ENCODE results near the gene ALPI.

Gene ALPI

GRCh38 chr2:232454630-232455029 lies 1.3 kb upstream of the ALPI start:
- H3K9ac ChIP-seq (ENCODE audit: low read depth, low read length), result no peak overlapping the region
- H3K9me3 ChIP-seq (ENCODE audit: insufficient read depth, low read length, severe bottlenecking), result no peaks in the 10 kb centered on the region
- H2AFZ ChIP-seq (ENCODE audit: low read depth, low read length), result no peak overlapping the region
- no peak overlapping the region for H3K4me2 ChIP-seq (ENCODE audit: insufficient read depth, low read length)
- peaks cover 9% of the 10 kb centered on the region for H4K20me1 ChIP-seq (ENCODE audit: insufficient read depth, low read length)
- no peaks in the 10 kb centered on the region for H3K36me3 ChIP-seq (ENCODE audit: insufficient read depth, low read length)
- no peak overlapping the region for H3K27ac ChIP-seq (ENCODE audit: low read length)
- H3K27me3 ChIP-seq (ENCODE audit: insufficient read depth, low read length, poor library complexity), result peaks cover 7% of the 10 kb centered on the region
- TF ChIP-seq EZH2 (IDR thresholded peaks at IDR 0.05; ENCODE audit: borderline replicate concordance, low read depth, low read length, severe bottlenecking), result no peak
- H3K4me3 ChIP-seq (ENCODE audit: low read depth in 1 of 2, low read length in 2 of 2), result no peak overlapping the region
- no peaks in the 10 kb centered on the region for H3K4me1 ChIP-seq (ENCODE audit: insufficient read depth, low read length)
- DNase-seq (no peak), ATAC-seq (ENCODE audit: insufficient read depth, low read depth) (no peak)
- H3K79me2 ChIP-seq (ENCODE audit: insufficient read depth, low read length), result no peaks in the 10 kb centered on the region

GRCh38 chr2:232456296-232457120 lies 555 bp downstream of the ALPI start:
- Histone ChIP-seq H2AFZ (ENCODE audit: low read depth, low read length) (no peak overlapping the region), H3K27me3 (ENCODE audit: insufficient read depth, low read length, poor library complexity) (peaks cover 7% of the 10 kb centered on the region), H3K79me2 (ENCODE audit: insufficient read depth, low read length) (no peaks in the 10 kb centered on the region), H3K9ac (ENCODE audit: low read depth, low read length) (no peak overlapping the region), H3K9me3 (ENCODE audit: insufficient read depth, low read length, severe bottlenecking) (no peaks in the 10 kb centered on the region), H3K4me1 (ENCODE audit: insufficient read depth, low read length) (no peaks in the 10 kb centered on the region), H3K36me3 (ENCODE audit: insufficient read depth, low read length) (no peaks in the 10 kb centered on the region), H3K4me3 (ENCODE audit: low read depth in 1 of 2, low read length in 2 of 2) (no peak overlapping the region), H4K20me1 (ENCODE audit: insufficient read depth, low read length) (peaks cover 9% of the 10 kb centered on the region), H3K27ac (ENCODE audit: low read length) (no peak overlapping the region), H3K4me2 (ENCODE audit: insufficient read depth, low read length) (no peak overlapping the region)
- ATAC-seq (ENCODE audit: insufficient read depth, low read depth), result no peak
- no peak for DNase-seq
- TF ChIP-seq CTCF (IDR thresholded peaks at IDR 0.05; ENCODE audit: borderline replicate concordance, extremely low read depth, low read length, poor library complexity, severe bottlenecking) (no peak), EZH2 (IDR thresholded peaks at IDR 0.05; ENCODE audit: borderline replicate concordance, low read depth, low read length, severe bottlenecking) (no peak)

GRCh38 chr2:232457121-232458011 lies 1.4 kb downstream of the ALPI start:
- Histone ChIP-seq H4K20me1 (ENCODE audit: insufficient read depth, low read length) (peaks cover 9% of the 10 kb centered on the region), H3K36me3 (ENCODE audit: insufficient read depth, low read length) (no peaks in the 10 kb centered on the region), H3K27me3 (ENCODE audit: insufficient read depth, low read length, poor library complexity) (peaks cover 7% of the 10 kb centered on the region), H3K4me2 (ENCODE audit: insufficient read depth, low read length) (no peak overlapping the region), H3K27ac (ENCODE audit: low read length) (no peak overlapping the region), H3K9ac (ENCODE audit: low read depth, low read length) (no peak overlapping the region), H3K9me3 (ENCODE audit: insufficient read depth, low read length, severe bottlenecking) (no peaks in the 10 kb centered on the region), H2AFZ (ENCODE audit: low read depth, low read length) (no peak overlapping the region), H3K4me1 (ENCODE audit: insufficient read depth, low read length) (no peaks in the 10 kb centered on the region), H3K79me2 (ENCODE audit: insufficient read depth, low read length) (no peaks in the 10 kb centered on the region), H3K4me3 (ENCODE audit: low read depth in 1 of 2, low read length in 2 of 2) (no peak overlapping the region)
- ATAC-seq (ENCODE audit: insufficient read depth, low read depth) (no peak), DNase-seq (no peak)
- TF ChIP-seq EZH2 (IDR thresholded peaks at IDR 0.05; ENCODE audit: borderline replicate concordance, low read depth, low read length, severe bottlenecking) (no peak), CTCF (IDR thresholded peaks at IDR 0.05; ENCODE audit: borderline replicate concordance, extremely low read depth, low read length, poor library complexity, severe bottlenecking) (no peak)

Measured in DND-41 (cell line).